Measurements from ENCODE around the gene SYNDIG1. TPM values are rescaled to one million over a fixed set of nuclear protein-coding genes. Genes with fewer than 3 reads are reported as not detected.

SYNDIG1 gene
- total RNA-seq, 1 donor = 1.6 TPM

DNA sequence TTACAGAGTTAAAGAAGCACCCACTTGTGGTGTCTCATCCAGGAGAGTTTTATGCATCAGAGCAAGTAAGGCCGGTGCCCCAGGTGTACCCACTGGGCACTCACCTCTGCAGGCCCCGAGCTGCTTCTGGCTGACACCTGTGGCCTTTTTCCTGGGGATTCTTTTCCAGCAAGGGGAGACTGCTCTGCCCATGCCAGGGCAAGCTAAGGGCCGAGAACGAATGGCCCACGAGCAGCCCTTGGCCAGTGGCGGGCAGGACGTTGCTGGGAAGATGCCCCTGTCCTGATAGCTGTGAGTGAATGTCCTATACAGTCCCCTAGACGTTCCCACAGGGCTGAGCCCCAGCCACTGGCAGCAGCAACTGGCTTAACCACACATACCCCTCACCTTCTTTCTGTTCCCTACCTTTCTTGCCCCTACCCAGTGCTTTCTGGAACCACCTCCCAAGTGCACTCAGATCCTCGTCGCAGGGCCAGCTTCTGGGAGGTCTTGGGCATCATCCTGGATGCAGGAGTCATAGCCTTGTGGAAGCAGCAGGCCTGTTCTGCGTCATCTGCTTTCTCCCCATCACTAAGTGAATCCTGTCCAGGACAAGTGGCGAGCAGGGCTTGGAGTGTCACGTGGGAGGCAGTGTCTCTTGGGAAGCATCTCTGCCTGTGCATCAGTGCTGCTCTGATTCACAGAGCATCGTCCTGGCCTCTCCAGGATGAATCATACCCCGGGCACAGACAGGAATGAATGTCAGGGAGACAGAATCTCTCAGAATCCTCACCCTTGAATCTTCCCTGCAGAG is 32.5 kb downstream of the SYNDIG1 start:
- DNase-seq (ENCODE audit: low read depth) = peak; percentile 92
- no peak overlapping the region for H3K4me3 ChIP-seq (ENCODE audit: low read depth, low read length)
- TF ChIP-seq, protein P1, sequence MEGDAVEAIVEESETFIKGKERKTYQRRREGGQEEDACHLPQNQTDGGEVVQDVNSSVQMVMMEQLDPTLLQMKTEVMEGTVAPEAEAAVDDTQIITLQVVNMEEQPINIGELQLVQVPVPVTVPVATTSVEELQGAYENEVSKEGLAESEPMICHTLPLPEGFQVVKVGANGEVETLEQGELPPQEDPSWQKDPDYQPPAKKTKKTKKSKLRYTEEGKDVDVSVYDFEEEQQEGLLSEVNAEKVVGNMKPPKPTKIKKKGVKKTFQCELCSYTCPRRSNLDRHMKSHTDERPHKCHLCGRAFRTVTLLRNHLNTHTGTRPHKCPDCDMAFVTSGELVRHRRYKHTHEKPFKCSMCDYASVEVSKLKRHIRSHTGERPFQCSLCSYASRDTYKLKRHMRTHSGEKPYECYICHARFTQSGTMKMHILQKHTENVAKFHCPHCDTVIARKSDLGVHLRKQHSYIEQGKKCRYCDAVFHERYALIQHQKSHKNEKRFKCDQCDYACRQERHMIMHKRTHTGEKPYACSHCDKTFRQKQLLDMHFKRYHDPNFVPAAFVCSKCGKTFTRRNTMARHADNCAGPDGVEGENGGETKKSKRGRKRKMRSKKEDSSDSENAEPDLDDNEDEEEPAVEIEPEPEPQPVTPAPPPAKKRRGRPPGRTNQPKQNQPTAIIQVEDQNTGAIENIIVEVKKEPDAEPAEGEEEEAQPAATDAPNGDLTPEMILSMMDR (IDR thresholded peaks at IDR 0.05; ENCODE audit: insufficient read depth, low read length) = no peak

DNA sequence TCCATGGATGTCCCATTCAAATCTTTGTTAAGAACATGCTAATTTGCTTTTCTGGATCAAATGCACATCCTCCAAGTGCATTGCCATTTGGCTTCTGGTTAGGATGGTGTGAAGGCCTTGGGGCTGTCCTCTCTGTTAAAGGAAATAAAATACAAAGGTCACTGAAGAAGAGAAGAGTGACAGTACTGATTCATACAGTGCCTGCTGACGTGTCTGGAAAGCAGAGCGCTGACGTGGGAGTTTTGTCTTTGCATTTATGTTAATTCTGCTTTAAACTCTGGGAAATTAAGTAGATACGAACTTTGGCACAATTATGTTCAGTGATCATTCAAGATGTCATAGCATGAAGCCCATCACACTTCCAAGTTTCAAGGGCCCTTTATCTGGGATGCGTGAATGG is 33.2 kb downstream of the SYNDIG1 start:
- no peak overlapping the region for H3K4me3 ChIP-seq (ENCODE audit: low read depth, low read length)
- TF ChIP-seq, protein P1 (IDR thresholded peaks at IDR 0.05; ENCODE audit: insufficient read depth, low read length) = no peak
- DNase-seq (ENCODE audit: low read depth) = peak; percentile 44

DNA sequence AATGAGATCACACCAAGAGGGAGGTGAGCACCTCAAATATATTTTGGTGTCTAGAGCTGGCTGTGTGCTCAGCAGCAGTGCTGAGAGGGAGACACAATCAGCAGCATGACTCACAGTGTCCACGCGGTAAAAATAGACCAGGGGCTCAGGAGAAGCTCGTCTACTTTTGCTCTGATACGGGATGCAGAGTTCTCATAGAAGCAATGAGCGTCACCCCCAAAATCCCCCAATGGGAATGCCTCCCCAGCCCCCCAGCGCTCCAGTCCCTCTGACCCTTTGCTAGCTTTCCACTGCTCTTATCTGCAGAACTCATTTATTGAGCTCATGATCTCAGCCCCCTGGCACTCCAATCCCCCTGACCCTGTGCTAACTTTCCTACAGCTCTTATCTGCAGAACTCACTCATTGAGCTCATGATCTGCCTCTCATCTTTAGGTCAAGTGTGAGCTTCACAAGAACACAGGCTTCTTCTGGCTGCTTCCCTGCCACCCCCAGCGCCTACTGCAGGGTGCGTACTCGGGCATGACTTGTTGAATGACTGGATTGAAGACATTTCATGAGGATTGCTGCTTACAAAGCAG is 34.0 kb downstream of the SYNDIG1 start:
- TF ChIP-seq, protein P1 (IDR thresholded peaks at IDR 0.05; ENCODE audit: insufficient read depth, low read length) = no peak

DNA sequence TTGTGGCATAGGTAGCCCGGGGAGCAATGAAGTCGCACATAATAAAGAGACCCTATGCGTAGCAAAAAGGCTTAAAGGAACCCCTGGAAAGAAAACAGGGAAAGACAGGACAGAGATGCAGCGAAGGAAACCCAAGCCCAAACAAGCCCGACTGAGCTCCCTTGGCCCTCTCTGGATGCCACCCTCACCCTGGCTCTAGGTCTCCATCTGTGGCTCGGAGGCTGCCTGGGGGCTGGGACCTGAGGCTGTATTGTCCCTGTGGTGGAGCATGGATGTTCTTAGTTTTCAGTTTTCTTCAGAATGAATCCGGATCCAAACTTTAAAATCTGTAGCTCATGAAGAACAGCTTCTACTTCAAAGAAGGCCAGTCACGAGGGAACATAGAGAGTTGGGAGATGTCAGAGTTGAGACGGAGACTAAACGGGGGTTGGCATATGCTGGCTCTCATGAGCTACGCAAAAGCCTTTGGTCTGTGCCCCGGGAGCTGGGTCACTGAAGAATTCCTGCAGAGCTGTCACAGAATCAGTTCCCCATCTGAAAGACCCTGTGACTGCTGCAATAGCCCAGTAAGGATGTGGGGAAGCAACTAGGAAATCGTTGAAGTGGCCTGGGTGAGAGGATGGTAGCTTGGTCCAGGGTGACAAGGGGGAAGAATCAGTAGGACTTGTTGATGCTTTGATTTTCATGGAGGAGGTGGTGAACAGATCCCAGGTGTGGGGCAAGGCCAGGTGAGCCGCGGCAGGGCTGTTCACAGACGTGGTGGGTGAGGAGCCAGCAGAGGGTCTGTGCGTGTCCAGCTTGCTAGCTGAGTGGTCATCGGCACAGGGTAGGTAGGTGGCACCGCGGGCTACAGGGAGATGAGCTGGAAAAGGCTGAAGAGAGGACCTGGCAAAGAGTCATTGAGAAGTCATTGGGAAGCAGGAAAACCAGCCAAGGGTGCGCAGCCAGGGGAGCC is 35.2 kb downstream of the SYNDIG1 start:
- no peak for DNase-seq (ENCODE audit: low read depth)
- TF ChIP-seq, protein P1 (IDR thresholded peaks at IDR 0.05; ENCODE audit: insufficient read depth, low read length) = no peak
- no peak overlapping the region for H3K4me3 ChIP-seq (ENCODE audit: low read depth, low read length)

More for the DNA sequence above, 34.0 kb downstream of the SYNDIG1 start:
- peak; percentile 70 for DNase-seq (ENCODE audit: low read depth)
- no peak overlapping the region for H3K4me3 ChIP-seq (ENCODE audit: low read depth, low read length)

DNA sequence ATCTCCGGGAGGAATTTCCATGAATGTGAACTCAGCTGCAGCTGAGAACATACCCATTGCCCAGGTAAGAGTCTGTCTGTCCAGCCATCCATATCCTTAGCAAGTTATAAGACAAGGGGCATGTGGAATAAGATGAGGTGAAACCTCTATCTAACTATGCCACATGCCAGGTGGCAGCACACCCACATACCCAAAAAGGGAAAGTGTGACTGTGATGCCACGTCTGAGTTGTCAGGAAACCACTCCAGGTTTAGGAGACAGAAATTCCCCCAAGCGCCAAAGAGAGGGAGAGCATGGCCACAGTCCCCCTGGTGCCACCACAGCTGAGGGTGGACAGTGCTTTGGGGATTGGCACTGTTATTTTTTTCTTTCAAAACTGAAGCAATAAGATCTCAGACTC is 36.7 kb downstream of the SYNDIG1 start:
- H3K4me3 ChIP-seq (ENCODE audit: low read depth, low read length) = no peak overlapping the region
- DNase-seq (ENCODE audit: low read depth) = no peak
- TF ChIP-seq, protein P1 (IDR thresholded peaks at IDR 0.05; ENCODE audit: insufficient read depth, low read length) = no peak

DNA sequence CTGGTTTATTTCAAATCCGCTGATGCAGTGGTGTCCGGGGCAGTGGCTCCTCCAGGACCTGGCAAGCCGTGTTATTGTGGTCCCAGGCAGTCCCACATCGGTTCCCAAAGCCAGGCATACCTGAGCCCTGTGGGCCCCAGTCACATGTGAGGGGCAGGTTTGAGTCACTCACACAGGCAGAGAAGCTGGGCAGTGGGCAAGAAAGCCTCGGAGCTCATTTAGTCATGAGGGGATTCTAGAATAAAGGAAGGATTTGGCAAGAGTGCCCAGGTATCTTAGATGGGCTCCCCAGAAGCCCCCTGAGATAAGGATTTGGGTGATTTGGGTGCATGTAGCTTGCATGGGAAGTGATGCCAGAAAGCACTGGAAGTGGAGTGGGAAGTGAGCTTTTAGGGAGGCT is 37.3 kb downstream of the SYNDIG1 start:
- H3K4me3 ChIP-seq (ENCODE audit: low read depth, low read length) = no peak overlapping the region
- TF ChIP-seq, protein P1 (IDR thresholded peaks at IDR 0.05; ENCODE audit: insufficient read depth, low read length) = no peak
- DNase-seq (ENCODE audit: low read depth) = no peak
